ENCODE results near the gene TNS3.
"Not testable (repeated sequence)": the region's sequence is repeated elsewhere in the genome, so short reads cannot be mapped to it uniquely, and the experiment has no call there.

The TNS3 gene

DNA sequence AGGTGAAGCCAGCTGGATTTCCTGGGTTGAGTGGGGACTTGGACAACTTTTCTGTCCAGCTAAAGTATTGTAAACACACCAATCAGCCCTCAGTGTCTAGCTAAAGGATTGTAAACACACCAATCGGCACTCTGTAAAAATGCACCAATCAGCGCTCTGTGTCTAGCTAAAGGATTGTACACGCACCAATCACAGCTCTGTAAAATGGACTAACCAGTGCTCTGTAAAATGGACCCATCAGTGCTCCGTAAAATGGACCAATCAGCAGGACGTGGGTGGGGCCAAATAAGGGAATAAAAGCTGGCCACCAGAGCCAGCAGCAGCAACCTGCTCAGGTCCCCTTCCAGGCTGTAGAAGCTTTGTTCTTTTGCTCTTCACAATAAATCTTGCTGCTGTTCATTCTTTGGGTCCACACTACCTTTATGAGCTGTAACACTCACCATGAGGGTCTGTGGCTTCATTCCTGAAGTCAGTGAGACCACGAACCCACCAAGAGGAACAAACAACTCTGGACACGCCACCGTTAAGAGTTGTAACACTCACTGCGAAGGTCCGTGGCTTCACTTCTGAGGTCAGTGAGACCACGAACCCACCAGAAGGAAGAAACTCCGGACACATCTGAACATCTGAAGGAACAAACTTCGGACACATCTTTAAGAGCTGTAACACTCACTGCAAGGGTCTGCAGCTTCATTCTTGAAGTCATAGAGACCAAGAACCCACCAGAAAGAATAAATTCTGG is 21.8 kb upstream of the TNS3 start:
- in situ Hi-C loops (cut with HindIII; ENCODE audit: low sequenced_read_pairs), result not testable (repeated sequence)

DNA sequence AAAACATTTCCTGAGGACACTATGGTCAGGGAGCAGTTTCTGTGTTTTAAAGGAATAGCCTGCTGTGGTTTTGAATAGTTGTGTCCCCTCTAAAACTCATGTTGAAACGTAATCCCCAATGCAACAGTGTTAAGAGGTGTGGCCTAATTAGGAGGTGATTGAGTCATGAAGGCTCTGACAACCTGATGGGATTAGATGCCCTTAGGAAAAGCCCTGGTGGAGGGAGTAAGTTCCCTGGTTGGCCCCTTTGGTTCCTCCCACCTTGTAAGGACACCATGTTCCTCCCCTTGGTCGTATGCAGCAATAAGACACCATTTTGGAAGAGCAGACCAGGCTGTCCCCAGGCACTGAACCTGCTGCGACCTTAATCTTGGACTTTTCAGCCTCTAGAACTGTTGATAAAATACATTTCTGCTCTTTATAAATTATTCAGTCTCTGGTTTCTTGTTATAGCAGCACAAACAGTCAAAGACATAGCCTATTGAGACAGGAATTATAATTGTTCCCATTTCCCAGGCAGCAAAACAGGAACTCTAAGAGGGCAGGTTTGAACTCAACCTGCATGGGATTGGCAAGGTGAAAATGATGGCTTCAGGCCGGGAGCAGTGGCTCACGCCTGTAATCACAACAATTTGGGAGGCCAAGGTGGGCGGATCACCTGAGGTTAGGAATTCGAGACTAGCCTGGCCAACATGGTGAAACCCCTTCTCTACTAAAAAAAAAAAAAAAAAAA is 20.5 kb upstream of the TNS3 start:
- in situ Hi-C loops (cut with HindIII; ENCODE audit: low sequenced_read_pairs), result no loop called here

DNA sequence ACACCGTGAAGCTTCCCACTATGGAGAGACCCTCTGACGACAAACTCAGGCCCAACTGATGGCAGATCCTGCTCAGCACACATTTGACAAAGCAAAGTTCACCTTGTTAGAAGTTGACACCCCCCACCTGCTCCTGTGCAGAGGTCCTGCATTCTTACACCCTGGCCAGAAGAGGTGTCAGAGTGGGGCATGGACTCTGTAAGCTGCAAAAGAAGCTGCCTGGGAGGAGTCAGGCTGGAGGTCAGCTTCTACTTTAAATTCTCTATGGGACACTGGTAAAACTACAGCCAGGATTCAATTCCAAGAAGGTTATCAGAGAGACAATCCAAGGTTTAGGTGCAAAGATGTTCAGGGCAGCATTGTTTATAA is 20.0 kb upstream of the TNS3 start:
- in situ Hi-C loops (cut with HindIII; ENCODE audit: low sequenced_read_pairs), result no loop called here

DNA sequence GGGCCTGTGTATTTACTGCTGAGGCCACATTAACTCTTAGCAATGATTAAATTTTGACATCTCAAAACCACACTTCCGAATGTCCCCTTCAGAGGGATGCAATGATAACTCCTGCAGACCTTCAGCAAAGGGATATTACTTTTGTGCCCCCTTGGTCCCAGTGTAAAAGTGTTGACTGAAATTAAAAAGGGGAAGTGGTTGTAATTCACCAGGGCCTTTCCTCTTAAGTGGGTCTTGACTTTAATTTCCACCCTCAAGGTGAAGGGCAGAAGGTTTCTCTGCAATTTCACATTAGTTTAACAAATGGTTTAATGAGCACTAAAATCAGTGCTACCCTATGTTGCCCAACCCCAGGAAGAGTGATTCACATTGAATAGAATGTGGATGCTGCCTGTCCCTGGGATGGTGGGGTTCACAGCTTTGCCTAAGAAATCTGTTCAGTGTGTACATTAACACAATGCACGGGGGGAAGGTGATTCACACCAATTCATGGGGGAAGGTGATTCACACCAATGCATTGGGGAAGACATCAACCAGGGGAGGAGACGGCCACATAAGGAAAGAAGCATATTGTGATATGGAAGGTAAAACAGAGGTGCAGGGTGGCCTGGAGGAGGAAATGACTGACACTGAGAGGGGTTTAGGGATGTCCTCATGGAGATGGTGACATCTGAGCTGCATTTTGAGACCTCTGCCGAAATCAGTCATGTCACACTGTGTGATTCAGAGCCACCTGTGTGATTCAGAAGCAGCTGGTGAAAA is 19.4 kb upstream of the TNS3 start:
- in situ Hi-C loops (cut with HindIII; ENCODE audit: low sequenced_read_pairs), result no loop called here

DNA sequence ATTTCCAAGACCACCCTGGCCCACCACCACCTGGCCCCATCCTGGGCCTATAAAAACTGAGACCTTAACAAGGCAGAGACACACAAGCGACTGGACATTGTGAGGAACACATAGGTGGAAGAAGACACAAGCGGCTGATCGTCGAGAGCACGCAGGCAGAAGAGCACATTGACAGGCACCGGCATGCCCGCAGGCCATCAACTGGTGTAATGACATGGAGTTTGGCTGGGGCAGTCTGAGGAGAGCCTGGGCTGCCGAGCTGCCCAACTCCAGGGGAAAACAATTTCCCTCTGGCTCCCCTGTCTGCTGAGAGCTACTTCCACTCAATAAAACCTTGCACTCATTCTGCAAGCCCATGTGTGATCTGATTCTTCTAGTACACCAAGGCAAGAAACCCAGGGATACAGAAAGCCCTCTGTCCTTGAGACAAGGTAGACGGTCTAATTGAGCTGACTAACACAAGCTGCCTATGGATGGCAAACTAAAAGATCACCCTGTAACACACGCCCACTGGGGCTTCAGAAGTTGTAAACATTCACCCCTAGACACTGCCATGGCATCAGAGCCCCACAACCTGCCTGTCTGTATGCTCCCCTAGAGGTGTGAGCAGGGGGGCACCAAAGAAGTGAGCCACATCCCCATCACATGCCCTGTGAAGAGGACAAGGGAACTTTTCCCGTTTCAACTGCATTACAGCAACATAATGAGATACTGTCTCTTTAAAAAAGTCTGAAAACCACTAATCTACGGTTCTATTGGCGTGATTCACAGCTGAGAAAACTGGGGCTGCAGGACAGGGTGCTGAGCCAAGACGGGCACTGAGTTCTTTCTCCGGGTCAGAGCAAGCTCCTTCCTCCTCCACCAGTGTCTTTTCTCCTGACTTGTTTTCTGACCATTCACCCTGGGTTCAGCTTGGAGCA is 18.5 kb upstream of the TNS3 start:
- in situ Hi-C loops (cut with HindIII; ENCODE audit: low sequenced_read_pairs), result no loop called here

DNA sequence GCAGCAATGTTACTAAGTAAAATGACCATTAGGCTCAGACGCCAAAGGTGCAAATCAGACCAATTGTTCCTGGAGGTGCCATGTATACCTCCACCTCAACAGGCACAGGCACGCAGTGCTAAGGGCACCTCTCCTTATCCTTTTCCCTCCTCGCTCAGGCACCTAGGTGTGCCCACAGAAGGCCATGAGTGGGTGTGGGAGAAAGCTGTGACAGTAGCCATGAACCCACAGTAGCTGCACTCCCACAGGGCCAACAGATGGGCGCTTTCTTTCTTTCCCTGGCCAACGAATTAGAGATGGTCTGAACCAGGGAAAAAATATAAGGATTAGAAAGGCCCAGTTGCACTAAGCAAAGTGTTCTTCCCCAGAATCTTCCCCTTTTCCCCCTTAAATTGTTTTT is 15.5 kb upstream of the TNS3 start:
- in situ Hi-C loops (cut with HindIII; ENCODE audit: low sequenced_read_pairs), result no loop called here

DNA sequence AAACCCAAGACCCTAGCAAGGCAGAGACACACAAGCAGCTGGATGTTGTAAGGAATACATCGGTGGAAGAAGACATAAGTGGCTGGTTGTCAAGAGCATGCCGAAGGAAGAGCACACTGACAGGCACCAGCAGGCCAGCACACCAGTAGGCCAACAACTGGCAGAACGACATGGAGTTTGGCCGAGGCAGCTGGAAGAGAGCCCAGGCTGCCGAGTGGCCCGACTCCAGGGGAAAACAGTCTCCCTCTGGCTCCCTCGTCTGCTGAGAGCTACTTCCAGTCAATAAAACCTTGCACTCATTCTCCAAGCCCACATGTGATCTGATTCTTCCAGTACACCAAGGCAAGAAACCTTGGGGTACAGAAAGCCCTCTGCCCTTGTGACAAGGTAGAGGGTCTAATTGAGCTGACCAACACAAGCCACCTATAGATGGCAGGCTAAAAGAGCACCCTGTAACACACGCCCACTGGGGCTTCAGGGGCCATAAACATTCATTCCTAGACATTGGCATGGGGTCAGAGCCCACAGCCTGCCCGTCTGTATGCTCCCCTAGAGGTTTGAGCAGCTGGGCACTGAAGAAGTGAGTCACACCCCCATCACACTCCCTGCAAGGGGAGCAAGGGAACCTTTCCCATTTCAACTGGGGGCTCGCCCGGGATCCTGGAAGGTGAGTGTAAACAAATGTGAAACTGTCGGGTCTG is 14.7 kb upstream of the TNS3 start:
- in situ Hi-C loops (cut with HindIII; ENCODE audit: low sequenced_read_pairs), result no loop called here

DNA sequence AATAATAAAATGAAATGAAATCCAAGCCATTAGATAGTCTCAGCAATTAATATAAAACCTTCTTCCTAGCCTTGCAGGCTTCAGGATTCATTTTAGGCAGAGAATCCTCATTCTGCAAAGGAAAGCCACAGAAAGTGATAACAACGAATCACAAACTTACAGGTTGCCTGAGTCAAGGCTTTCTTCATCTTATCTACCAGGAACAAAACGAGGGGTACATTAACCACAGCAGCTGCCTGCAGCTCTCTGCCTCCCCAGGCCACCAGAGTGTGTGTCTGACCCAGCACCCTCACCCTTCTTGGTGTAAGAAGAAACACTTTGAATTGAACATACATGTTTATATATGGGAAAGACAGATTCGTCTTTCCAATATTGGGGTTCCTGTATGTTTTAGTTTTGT is 12.5 kb upstream of the TNS3 start:
- in situ Hi-C loops (cut with HindIII; ENCODE audit: low sequenced_read_pairs), result no loop called here

DNA sequence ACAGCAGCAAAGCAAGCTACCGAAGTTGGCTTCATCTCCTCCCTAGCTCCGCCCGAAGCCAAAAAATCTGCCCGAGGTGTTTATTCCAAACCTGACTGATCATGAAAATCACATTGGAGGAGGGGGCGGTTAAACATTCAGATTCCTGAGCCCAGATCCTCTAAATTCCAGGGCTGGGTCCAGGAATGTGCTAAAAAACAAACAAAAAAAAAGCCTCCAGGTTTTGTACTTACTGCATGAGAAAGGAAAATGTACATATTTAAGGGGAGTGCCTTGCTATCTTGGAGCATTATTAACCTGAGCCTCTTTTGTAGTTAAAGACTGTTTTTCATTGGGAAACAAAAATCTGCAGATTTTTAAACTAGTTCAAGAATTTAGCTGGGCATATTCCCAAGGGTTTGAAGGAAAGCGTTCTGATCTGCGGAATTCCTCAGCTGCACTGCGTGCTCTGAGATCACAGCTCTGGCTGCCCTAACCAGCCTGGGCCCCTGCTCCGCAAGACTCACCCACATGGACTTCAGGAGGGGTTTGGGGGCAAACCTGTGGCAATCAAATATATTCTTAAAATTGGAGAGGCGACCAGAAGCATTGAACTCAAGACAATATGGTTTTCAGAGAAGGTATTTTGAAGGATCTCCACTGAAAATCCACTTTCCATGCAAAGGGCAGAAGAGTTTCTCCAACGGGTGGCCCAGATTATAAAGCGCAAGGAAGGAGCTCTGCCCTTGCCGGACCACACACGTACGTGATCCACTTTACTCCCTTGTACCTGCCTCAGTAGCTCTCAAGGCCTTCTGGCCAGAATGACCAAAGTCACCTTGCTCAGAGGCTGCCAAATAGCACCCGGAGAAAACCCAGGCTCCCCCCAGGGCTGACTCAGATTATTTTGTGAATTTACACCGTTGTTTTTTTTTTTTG is 10.0 kb upstream of the TNS3 start:
- in situ Hi-C loops (cut with HindIII; ENCODE audit: low sequenced_read_pairs), result no loop called here

DNA sequence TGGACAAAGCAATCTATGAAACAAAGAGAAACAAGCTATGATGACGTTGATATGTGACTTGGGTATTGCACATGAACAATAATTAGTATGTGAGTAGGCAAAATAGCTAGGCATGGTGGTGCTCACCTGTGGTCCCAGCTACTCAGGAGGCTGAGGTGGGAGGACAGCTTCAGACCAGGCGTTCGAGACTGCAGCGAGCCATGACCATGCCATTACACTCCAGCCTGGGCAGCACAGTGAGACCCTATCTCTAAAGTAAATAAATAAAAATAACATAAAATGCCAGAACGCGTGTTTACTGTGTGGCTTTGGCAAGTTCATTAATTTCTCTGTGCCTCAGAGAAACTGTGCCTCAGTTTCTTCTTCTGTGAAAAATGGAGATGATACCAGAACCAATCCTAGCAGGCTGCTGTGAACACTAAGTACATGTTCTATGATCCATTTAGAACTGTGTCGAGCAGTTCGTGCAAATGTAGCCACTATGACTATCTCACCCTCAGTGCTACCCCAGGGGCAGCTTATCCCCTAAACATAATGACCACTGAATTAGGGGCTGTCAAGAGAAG is 9.3 kb upstream of the TNS3 start:
- in situ Hi-C loops (cut with HindIII; ENCODE audit: low sequenced_read_pairs), result no loop called here

DNA sequence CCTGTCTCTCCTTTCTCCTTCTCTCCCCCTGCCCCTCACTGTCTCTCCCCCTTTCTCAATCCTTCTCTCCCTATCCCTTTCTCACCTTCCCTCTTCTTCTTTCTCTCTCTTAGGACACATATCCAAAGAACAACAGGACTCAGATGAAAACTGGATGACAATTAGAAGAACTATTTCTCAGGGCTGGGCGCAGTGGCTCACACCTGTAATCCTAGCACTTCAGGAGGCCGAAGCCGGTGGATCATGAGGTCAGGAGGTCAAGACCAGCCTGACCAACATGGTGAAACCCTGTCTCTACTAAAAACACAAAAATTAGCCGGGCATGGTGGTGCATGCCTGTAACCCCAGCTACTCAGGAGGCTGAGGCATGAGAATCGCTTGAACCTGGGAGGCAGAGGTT is 8.3 kb upstream of the TNS3 start:
- in situ Hi-C loops (cut with HindIII; ENCODE audit: low sequenced_read_pairs), result not testable (repeated sequence)

DNA sequence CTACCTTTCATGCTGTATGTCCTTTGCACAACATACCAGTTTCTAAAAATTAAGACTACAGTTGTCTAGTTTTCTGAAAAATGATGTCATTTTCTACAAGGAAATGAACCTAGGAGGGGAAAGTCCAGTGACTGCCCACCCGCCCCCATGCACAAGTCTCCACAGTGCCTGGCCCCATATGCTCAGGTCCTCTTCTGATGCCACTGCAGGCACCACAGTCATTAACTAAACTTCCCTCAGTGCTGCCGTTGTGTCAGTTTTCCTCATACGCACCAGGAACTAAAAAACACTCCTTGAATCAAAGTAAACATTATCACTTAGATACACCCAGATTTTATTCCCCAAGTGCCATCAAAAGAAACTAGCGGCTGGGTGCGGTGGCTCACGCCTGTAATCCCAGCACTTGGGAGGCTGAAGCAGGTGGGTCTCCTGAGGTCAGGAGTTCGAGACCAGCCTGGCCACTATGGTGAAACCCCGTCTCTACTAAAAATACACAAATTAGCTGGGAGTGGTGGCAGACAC is 6.9 kb upstream of the TNS3 start:
- in situ Hi-C loops (cut with HindIII; ENCODE audit: low sequenced_read_pairs), result no loop called here

DNA sequence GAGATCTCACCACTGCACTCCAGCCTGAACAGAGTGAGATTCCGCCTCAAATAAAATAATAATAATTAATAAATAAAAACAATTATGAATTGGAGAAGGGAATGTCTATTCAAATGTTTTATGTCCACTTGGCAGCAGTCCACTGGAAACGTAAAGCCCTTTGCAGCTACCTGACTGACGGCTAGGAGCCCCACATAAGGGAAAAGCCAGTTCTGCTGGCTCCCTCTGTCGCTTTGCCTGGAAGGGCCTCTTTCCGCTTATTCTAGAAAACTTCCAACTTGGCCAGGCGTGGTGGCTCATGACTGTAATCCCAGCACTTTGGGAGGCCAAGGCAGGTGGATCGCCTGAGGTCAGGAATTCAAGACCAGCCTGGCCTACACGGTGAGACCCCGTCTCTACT is 6.1 kb upstream of the TNS3 start:
- in situ Hi-C loops (cut with HindIII; ENCODE audit: low sequenced_read_pairs), result no loop called here

DNA sequence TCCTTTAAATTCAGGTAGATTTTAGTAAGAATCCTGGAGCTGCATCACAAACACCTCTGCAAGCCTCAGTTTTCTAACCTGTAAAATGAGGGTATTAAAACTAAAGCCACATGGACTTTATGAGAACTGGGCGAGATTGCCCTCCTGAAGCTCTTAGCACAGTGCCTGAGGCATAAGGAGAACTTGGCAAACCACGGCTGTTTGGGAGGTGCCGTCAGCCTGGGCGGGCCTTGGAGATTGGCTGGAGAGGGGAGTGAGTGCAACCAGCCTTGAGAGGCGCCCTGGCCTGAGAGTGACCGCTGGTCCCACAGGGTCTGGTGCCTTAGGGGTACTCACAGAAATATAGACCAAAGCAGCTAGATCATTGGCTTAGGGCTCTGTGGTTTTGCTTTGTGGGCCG is 5.4 kb upstream of the TNS3 start:
- in situ Hi-C loops (cut with HindIII; ENCODE audit: low sequenced_read_pairs), result no loop called here

DNA sequence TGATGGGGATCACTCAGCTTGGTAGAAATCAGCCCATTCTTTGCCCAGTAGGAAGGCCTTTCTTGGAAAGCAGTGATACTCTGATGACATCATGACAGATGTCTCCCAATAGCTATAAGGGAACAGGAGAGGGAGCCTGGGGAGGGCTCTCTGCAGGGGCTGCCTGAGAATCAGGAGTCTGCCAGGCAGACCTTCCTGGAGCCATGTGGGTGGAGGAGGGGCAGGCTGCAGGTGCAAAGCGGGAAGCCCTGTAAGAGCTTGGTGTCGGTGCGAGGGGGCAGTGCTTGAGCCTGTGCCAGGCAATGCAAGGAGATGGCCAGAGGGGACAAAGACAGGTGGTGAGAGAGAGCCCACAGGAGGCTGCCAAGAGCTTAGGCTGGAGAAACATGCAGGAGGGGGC is 5.0 kb upstream of the TNS3 start:
- in situ Hi-C loops (cut with HindIII; ENCODE audit: low sequenced_read_pairs), result no loop called here

DNA sequence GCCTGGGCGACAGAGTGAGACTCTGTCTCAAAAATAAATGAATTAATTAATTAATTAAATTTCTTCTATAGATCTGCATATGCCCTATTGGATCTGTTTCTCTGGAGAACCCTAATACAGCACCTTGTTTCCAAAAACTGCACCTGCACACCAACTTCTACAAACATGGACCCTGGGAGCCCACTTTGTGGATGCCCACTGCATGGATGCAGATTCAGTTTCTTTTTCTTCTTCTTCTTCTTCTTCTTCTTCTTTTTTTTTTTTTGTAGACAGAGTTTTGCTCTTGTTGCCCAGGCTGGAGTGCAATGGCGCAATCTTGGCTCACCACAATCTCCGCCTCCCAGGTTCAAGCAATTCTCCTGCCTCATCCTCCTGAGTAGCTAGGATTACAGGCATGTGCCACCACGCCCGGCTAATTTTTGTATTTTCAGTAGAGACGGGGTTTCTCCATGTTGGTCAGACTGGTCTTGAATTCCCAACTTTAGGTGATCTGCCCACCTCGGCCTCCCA is 4.3 kb upstream of the TNS3 start:
- in situ Hi-C loops (cut with HindIII; ENCODE audit: low sequenced_read_pairs), result not testable (repeated sequence)

DNA sequence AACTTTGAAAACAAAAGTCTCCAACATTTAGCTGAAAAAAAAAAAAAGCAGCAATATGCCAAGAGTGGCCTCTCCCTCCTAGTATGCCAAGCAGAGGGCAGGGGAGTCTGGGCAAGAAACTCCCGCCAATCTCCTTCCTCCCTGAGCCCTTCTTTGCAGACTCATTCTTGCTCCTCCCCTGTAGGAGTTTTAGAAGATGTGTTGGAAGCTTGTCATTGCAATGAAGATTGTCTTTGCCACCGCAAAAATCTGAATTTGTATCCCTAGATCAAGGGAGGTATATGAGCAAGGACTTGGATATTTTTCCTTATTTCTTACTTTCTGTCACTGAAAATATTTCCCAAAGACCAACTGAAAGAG is 2.6 kb upstream of the TNS3 start:
- in situ Hi-C loops (cut with HindIII; ENCODE audit: low sequenced_read_pairs), result no loop called here

DNA sequence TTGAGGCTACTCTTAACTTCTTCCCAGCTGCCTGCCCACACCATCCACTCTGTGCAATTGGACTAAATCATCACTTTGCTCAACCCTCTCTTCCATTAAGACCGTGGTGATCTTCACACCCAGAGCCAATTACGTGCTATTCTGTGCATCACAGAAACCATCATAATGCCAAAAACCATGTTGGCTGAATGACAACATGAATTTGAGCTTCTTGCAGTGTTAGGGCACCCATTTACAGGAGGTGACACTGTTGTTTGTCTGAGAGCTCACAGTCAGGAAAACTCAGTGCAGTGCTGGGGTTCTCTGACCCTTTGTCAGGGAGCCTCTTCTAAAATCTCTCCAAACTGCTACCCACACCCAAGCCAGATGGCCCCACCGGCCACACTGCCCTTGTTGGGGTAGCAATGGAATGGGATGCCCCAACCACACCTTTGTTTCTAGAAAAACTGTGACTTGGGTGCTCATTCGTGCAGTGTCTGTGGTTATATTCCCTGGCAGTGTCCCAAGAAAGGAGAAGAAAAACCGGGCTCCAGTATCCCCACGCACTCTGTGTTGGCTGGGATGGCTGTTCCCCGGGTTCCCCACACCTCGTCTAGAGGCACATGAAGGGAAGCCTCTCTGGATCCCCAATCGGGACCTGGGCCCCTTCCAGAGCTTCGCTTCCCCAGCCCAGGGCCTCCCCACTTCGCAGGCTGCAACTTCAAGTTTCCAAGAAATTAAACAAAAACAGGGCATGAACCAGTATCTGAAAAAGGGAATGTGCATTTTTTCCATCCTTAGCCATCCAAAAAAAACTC is 2.0 kb upstream of the TNS3 start:
- in situ Hi-C loops (cut with HindIII; ENCODE audit: low sequenced_read_pairs), result no loop called here
